Neuronal stem cell (in vitro differentiated cells): ENCODE results near the gene TRAF3.

ENCODE experiments used
- DNase-seq: peaks from one replicate; pipeline ENCODE4 v3.0.0-alpha.2; 2013; ENCODE audit warnings: low spot score
- H2AFZ ChIP-seq: one replicate; pipeline ENCODE4 v1.6.1; 2013; ENCODE audit warnings: mild to moderate bottlenecking, low read length, inconsistent platforms
- H2AK5ac ChIP-seq: 2 replicates; pipeline ENCODE4 v1.6.1; 2013; ENCODE audit warnings: low read depth, mild to moderate bottlenecking, inconsistent platforms, low read length, moderate library complexity, mixed read lengths
- H2BK120ac ChIP-seq: 2 replicates; pipeline ENCODE4 v1.6.1; 2013; ENCODE audit warnings: low read depth, mild to moderate bottlenecking, inconsistent platforms, low read length, moderate library complexity, mixed read lengths
- H2BK12ac ChIP-seq: one replicate; pipeline ENCODE4 v1.6.1; 2013; ENCODE audit warnings: low read length, inconsistent platforms
- H2BK15ac ChIP-seq: 2 replicates; pipeline ENCODE4 v1.6.1; 2013; ENCODE audit warnings: mild to moderate bottlenecking, low read length, inconsistent platforms, mixed read lengths
- H2BK5ac ChIP-seq: one replicate; pipeline ENCODE4 v1.6.1; 2013; ENCODE audit warnings: inconsistent platforms, mild to moderate bottlenecking, low read length, moderate library complexity
- H3K14ac ChIP-seq: one replicate; pipeline ENCODE4 v1.6.1; 2013; ENCODE audit warnings: low read length, inconsistent platforms
- H3K18ac ChIP-seq: 2 replicates; pipeline ENCODE4 v1.6.1; 2013; ENCODE audit warnings: low read length, inconsistent platforms
- H3K23ac ChIP-seq: 2 replicates; pipeline ENCODE4 v1.6.1; 2013; ENCODE audit warnings: low read depth, mild to moderate bottlenecking, mixed read lengths, low read length, inconsistent platforms; ENCODE audit not compliant: poor library complexity
- H3K27ac ChIP-seq: replicated peaks from 3 replicates; pipeline ENCODE4 v1.5.1; 2013; ENCODE audit warnings: low read length, inconsistent platforms
- H3K27me3 ChIP-seq, 3 experiments: 2 replicates each; pipeline ENCODE4 v1.6.1; 2013; ENCODE audit warnings: low read length in 3 of 3, mild to moderate bottlenecking in 2 of 3, inconsistent platforms in 1 of 3, low read depth in 1 of 3, mixed read lengths in 1 of 3, moderate library complexity in 1 of 3; ENCODE audit not compliant: control insufficient read depth in 3 of 3, insufficient read depth in 3 of 3
- H3K36me3 ChIP-seq, 2 donors: replicated peaks in 1 of 2; 2 replicates each; pipeline ENCODE4 v1.6.1; 2013; ENCODE audit warnings: low read length in 2 of 2; ENCODE audit not compliant: control insufficient read depth in 2 of 2, insufficient read depth in 2 of 2
- H3K4ac ChIP-seq: 2 replicates; pipeline ENCODE4 v1.6.1; 2013; ENCODE audit warnings: inconsistent platforms, mild to moderate bottlenecking, low read length, moderate library complexity
- H3K4me1 ChIP-seq, 2 donors: 1 replicate in 1 of 2; 2 replicates in 1 of 2; pipeline ENCODE4 v1.6.1; 2013; ENCODE audit warnings: low read length in 2 of 2, low read depth in 1 of 2; ENCODE audit not compliant: control insufficient read depth in 2 of 2, insufficient read depth in 1 of 2
- H3K4me2 ChIP-seq: one replicate; pipeline ENCODE4 v1.6.1; 2013; ENCODE audit warnings: mild to moderate bottlenecking, low read length, inconsistent platforms; ENCODE audit not compliant: insufficient read depth, poor library complexity, severe bottlenecking
- H3K4me3 ChIP-seq, 2 donors: 2 replicates each; pipeline ENCODE4 v1.5.1; 2013; ENCODE audit warnings: low read length in 2 of 2, mild to moderate bottlenecking in 2 of 2, inconsistent platforms in 1 of 2, moderate library complexity in 1 of 2
- H3K79me1 ChIP-seq: one replicate; pipeline ENCODE4 v1.6.1; 2013; ENCODE audit warnings: low read depth, mild to moderate bottlenecking, inconsistent platforms, low read length, moderate library complexity
- H3K9ac ChIP-seq: one replicate; pipeline ENCODE4 v1.6.1; 2013; ENCODE audit warnings: mild to moderate bottlenecking, low read depth, low read length, inconsistent platforms; ENCODE audit not compliant: poor library complexity
- H3K9me3 ChIP-seq, 2 donors: replicated peaks in 1 of 2; 2 replicates each; pipeline versions ENCODE3 to v1.6.1; 2013; ENCODE audit warnings: low read length in 2 of 2, mild to moderate bottlenecking in 2 of 2, inconsistent platforms in 1 of 2, low read depth in 1 of 2, mixed read lengths in 1 of 2, moderate library complexity in 1 of 2; ENCODE audit not compliant: control insufficient read depth in 2 of 2, insufficient read depth in 1 of 2
- H4K8ac ChIP-seq: one replicate; pipeline ENCODE4 v1.6.1; 2013; ENCODE audit warnings: low read depth, mild to moderate bottlenecking, inconsistent platforms, low read length, moderate library complexity
- H4K91ac ChIP-seq: one replicate; pipeline ENCODE4 v1.6.1; 2013; ENCODE audit warnings: low read length, low read depth, mild to moderate bottlenecking, inconsistent platforms; ENCODE audit not compliant: poor library complexity
- WGBS, 2 donors: extraction: QIAGEN DNeasy Blood & Tissue Kit; methylation state at CpG; one replicate each; pipeline ENCODE4 v1.1.7; 2013; ENCODE audit warnings: missing lambda C conversion rate in 2 of 2, mixed read lengths in 1 of 2; ENCODE audit not compliant: insufficient read length in 2 of 2, insufficient replicate concordance in 1 of 2; ENCODE audit errors: extremely low coverage in 2 of 2; 5-methylcytosine and 5-hydroxymethylcytosine counted together

The TRAF3 gene

DNA sequence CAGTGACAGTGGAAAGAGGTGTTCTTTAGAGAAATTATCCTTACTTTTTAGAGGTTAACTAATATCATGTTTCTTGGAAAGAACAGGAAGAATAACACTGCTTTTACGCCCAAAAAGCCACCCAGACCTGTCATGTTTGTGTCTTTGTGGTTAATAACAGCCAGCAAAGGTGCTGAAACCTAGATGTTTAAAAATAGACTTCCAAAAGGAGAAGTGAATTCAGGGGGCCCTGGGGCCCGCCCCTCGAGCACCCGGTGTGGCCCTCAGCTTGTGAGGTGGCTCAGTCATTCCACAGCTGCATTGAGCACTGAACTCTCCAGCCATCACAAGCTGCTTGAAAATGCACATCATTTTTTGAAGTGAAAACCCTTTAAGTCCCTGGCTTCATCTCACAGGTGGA is 124.4 kb downstream of the TRAF3 start:
- H3K23ac ChIP-seq = no peak overlapping the region
- H3K14ac ChIP-seq = no peak overlapping the region
- H3K9me3 ChIP-seq = peaks cover 4 to 8% of the 10 kb centered on the region in 2 donors
- H3K4me3 ChIP-seq = no peak overlapping the region
- no peak overlapping the region for H2BK120ac ChIP-seq
- H2BK12ac ChIP-seq = no peak overlapping the region
- H3K4me2 ChIP-seq = no peak overlapping the region
- no peak overlapping the region for H4K91ac ChIP-seq
- H2BK15ac ChIP-seq = no peak overlapping the region
- no peak overlapping the region for H2AFZ ChIP-seq
- no peak overlapping the region for H3K9ac ChIP-seq
- H3K27ac ChIP-seq = no peak overlapping the region
- no peak for DNase-seq
- H3K36me3 ChIP-seq = peaks cover 9 to 55% of the 10 kb centered on the region in 2 donors
- no peak overlapping the region for H3K4ac ChIP-seq
- no peaks in the 10 kb centered on the region for H3K4me1 ChIP-seq
- no peak overlapping the region for H2AK5ac ChIP-seq
- WGBS, 2 donors = no CpG with 5 or more reads among the region's 4 CpGs
- no peak overlapping the region for H2BK5ac ChIP-seq
- no peaks in the 10 kb centered on the region for H3K27me3 ChIP-seq
- no peaks in the 10 kb centered on the region for H3K79me1 ChIP-seq
- no peak overlapping the region for H4K8ac ChIP-seq
- H3K18ac ChIP-seq = no peak overlapping the region

DNA sequence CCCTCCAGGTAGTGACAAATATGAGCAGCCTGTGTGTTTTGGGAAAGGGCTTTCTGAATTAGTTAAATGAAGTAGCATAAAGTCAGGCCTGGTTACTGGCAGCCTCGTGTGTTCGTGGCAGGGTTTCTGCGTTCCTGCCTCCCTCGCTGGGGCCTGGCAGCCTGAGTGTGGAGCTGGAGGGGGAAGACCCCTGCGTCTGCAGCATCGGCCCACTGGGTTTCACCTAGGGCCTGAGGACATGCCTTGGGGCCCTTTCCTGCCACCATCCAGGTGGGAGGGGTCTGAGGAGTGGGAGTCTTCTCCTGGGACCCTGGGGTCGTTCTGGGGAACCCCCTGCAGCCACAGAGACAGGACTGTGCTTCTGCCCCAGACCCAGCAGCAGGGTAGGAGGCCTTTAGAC is 124.8 kb downstream of the TRAF3 start:
- Histone ChIP-seq H3K27me3 (no peaks in the 10 kb centered on the region), H3K4ac (no peak overlapping the region), H3K4me2 (no peak overlapping the region), H2BK15ac (no peak overlapping the region), H3K4me3 (no peak overlapping the region), H4K8ac (no peak overlapping the region), H3K14ac (no peak overlapping the region), H3K4me1 (no peaks in the 10 kb centered on the region), H2BK120ac (no peak overlapping the region), H3K36me3 (peaks cover 13 to 59% of the 10 kb centered on the region in 2 donors), H3K79me1 (no peaks in the 10 kb centered on the region), H2BK12ac (no peak overlapping the region), H3K18ac (no peak overlapping the region), H2AFZ (no peak overlapping the region), H3K9ac (no peak overlapping the region), H3K27ac (no peak overlapping the region), H3K9me3 (peaks cover 9 to 12% of the 10 kb centered on the region in 2 donors), H4K91ac (no peak overlapping the region), H3K23ac (peak overlapping the region; percentile 61), H2AK5ac (no peak overlapping the region), H2BK5ac (no peak overlapping the region)
- no peak for DNase-seq
- no CpG with 5 or more reads among the region's 7 CpGs for WGBS, 2 donors

DNA sequence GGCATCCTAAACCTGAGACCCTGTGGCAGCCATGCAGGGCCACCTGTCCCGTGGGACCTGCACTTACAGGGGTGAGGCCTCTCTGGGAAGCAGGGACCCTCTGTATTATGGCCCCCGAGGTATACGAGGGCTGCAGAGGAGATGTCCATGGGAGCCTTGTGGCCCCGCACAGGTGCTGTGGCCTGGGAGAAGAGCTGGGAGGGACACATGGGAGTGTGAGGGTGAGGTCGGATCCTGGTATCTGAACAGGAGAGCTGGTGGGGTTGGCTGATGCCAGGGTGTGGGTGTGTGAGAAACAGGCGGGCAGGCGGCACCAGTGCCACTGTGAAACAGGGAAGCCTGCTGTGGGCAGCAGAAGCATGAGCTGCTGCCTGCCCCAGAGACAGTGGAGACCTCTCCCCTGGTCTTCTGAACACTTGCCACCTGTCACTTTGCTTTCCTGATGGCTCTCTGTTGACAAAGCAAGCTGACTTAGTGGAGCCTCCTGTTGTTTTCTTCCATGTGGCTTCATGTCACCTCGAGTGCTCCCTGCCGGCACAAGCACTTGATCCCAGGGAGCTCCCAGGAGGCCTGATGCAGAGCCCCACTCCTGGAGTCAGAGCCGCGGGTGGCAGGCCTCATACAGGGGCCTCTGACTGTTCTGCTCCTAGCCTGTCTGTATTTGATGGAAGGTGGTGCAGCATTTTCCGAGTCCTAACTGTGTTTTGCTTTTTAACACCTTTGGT is 125.4 kb downstream of the TRAF3 start:
- Histone ChIP-seq H3K4me1 (no peaks in the 10 kb centered on the region), H3K4me2 (no peak overlapping the region), H2BK5ac (no peak overlapping the region), H3K14ac (no peak overlapping the region), H3K27ac (no peak overlapping the region), H2AFZ (no peak overlapping the region), H3K23ac (peak overlapping the region; percentile 61), H2BK120ac (no peak overlapping the region), H3K18ac (no peak overlapping the region), H2AK5ac (no peak overlapping the region), H3K36me3 (peaks cover 14 to 59% of the 10 kb centered on the region in 2 donors), H3K4ac (no peak overlapping the region), H4K8ac (no peak overlapping the region), H3K9me3 (peaks cover 12 to 13% of the 10 kb centered on the region in 2 donors), H3K4me3 (no peak overlapping the region), H3K27me3 (no peaks in the 10 kb centered on the region), H2BK12ac (no peak overlapping the region), H3K9ac (no peak overlapping the region), H3K79me1 (no peaks in the 10 kb centered on the region), H2BK15ac (no peak overlapping the region), H4K91ac (no peak overlapping the region)
- no CpG with 5 or more reads among the region's 12 CpGs for WGBS, 2 donors
- DNase-seq = no peak

DNA sequence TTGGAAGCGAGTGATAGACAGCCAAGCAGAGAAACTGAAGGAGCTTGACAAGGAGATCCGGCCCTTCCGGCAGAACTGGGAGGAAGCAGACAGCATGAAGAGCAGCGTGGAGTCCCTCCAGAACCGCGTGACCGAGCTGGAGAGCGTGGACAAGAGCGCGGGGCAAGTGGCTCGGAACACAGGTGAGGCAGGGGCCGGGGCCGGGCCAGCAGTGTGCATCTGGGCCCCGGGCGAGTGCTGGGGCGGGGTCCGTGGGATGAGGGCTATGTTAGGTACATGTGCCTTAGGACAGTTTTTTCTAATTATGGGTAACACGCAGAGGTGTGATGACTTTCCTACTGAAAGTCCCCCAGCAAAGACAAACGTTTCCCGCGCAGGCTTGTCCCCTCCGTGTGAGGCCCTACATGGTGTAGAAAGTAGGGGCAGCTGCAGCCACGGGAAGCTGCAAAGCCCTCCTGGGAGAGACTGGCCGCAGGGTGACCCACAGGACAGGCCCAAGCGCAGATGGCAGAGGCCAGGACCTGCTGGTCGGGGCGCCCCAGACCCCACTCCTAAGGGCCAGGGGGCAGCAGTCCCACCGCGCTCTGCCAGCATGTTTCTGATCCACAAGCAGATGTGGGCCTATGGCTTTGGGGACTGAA is 126.1 kb downstream of the TRAF3 start:
- H3K18ac ChIP-seq = no peak overlapping the region
- no peak overlapping the region for H2BK12ac ChIP-seq
- H3K27ac ChIP-seq = no peak overlapping the region
- peaks cover 12 to 13% of the 10 kb centered on the region in 2 donors for H3K9me3 ChIP-seq
- no peak overlapping the region for H4K8ac ChIP-seq
- no peak overlapping the region for H3K4me2 ChIP-seq
- H3K27me3 ChIP-seq = no peaks in the 10 kb centered on the region
- H3K79me1 ChIP-seq = no peaks in the 10 kb centered on the region
- no peak overlapping the region for H4K91ac ChIP-seq
- no peak overlapping the region for H3K9ac ChIP-seq
- peaks cover 15 to 58% of the 10 kb centered on the region in 2 donors for H3K36me3 ChIP-seq
- H3K4me1 ChIP-seq = no peaks in the 10 kb centered on the region
- H3K23ac ChIP-seq = no peak overlapping the region
- H2BK15ac ChIP-seq = no peak overlapping the region
- no peak overlapping the region for H2BK120ac ChIP-seq
- no CpG with 5 or more reads among the region's 29 CpGs for WGBS, 2 donors
- H3K4me3 ChIP-seq = no peak overlapping the region
- H2AFZ ChIP-seq = no peak overlapping the region
- no peak overlapping the region for H2BK5ac ChIP-seq
- no peak for DNase-seq
- H2AK5ac ChIP-seq = no peak overlapping the region
- H3K4ac ChIP-seq = no peak overlapping the region
- no peak overlapping the region for H3K14ac ChIP-seq
